ENCODE results near the gene ADRM1.

ADRM1 gene

GRCh38 chr20:62304331-62305148 is 1.7 kb downstream of the ADRM1 start:
- TF ChIP-seq CTCF (IDR thresholded peaks at IDR 0.05; ENCODE audit: borderline replicate concordance, control extremely low read depth, extremely low read depth, insufficient read depth, missing control alignments) = no peak
- in situ Hi-C loops (cut with MboI; ENCODE audit: low sequenced_read_pairs, unreplicated experiment) = loop anchor here (10.0 kb wide), 1 partner anchor 80 kb away; the partner anchor contains the start of gene RPS21
- no peak for DNase-seq (ENCODE audit: low spot score)

GRCh38 chr20:62305149-62305764 is 2.5 kb downstream of the ADRM1 start:
- TF ChIP-seq CTCF (IDR thresholded peaks at IDR 0.05; ENCODE audit: borderline replicate concordance, control extremely low read depth, extremely low read depth, insufficient read depth, missing control alignments) = no peak
- DNase-seq (ENCODE audit: low spot score) = no peak
- in situ Hi-C loops (cut with MboI; ENCODE audit: low sequenced_read_pairs, unreplicated experiment) = loop anchor here (10.0 kb wide), 1 partner anchor 80 kb away; the partner anchor contains the start of gene RPS21

- DNase-seq (ENCODE audit: low spot score) = no peak
- in situ Hi-C loops (cut with MboI; ENCODE audit: low sequenced_read_pairs, unreplicated experiment) = loop anchor here (10.0 kb wide), 1 partner anchor 79 kb away; the partner anchor contains the start of gene RPS21
- TF ChIP-seq CTCF (IDR thresholded peaks at IDR 0.05; ENCODE audit: borderline replicate concordance, control extremely low read depth, extremely low read depth, insufficient read depth, missing control alignments) = no peak
Observed at GRCh38 chr20:62305765-62306413, 3.1 kb downstream of the ADRM1 start.

- in situ Hi-C loops (cut with MboI; ENCODE audit: low sequenced_read_pairs, unreplicated experiment) = loop anchor here (10.0 kb wide), 1 partner anchor 78 kb away; the partner anchor contains the start of gene RPS21
- DNase-seq (ENCODE audit: low spot score) = no peak
- no peak for TF ChIP-seq CTCF (IDR thresholded peaks at IDR 0.05; ENCODE audit: borderline replicate concordance, control extremely low read depth, extremely low read depth, insufficient read depth, missing control alignments)
Observed at GRCh38 chr20:62306414-62307187, 3.8 kb downstream of the ADRM1 start.

- in situ Hi-C loops (cut with MboI; ENCODE audit: low sequenced_read_pairs, unreplicated experiment) = loop anchor here (10.0 kb wide), 1 partner anchor 77 kb away; the partner anchor contains the start of gene RPS21
- no peak for TF ChIP-seq CTCF (IDR thresholded peaks at IDR 0.05; ENCODE audit: borderline replicate concordance, control extremely low read depth, extremely low read depth, insufficient read depth, missing control alignments)
- DNase-seq (ENCODE audit: low spot score) = no peak
Observed at GRCh38 chr20:62307226-62308101, 4.7 kb downstream of the ADRM1 start.
